HG03103 (cell line): ENCODE results near the gene PDGFC.

ENCODE experiments used
- ATAC-seq: cut with Tn5 transposase; IDR thresholded peaks from one replicate; pipeline ENCODE4 v1.9.1; 2021; ENCODE audit warnings: low read depth; ENCODE audit not compliant: unreplicated experiment

PDGFC gene

DNA sequence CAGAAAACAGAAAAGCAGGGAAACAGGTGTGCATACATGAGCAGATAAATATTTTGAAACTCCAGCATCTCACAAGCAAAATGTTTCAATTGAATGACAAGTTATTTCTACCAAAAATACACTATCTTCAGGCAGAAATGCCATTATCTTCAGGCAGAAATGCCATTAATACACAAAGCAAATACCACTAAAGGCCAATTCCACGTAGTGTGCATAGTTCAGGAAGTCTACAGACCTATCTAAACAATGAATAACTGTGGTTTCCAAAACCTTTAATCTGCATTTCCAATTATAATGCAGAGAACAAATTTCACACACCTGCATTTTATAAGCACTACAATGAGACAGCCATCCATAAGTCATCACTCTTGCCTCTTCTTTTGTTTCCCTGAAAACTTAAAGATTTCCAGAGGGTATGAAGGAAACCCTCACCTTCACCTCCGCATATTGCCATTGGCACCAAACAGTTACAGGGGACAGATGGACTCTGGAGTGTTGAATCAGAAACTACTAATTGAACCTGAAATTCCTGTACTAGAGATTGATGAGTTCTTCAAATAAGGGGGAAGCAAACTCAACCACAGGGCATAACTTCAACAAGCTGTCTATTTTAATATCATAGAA, 179.0 kb downstream of the PDGFC start:
- no peak for ATAC-seq

DNA sequence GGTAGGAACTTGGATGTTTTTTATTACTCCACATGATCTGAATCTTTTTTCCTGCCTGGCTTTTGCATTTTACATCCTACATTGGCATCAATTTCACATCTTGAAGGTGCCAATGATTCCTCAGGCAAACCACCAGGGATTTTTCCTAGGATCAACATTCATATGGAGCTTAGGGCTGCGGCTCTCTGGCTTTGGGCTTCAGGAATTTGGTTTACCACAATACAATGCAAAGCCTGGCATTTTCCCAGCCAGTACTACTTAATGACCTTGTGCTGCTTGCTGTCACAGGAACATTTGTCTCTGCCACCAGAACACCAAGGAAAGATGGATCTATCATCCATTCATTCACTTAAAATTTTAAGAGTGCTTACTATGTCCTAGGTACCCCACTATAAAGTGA, 180.7 kb downstream of the PDGFC start:
- ATAC-seq: no peak

DNA sequence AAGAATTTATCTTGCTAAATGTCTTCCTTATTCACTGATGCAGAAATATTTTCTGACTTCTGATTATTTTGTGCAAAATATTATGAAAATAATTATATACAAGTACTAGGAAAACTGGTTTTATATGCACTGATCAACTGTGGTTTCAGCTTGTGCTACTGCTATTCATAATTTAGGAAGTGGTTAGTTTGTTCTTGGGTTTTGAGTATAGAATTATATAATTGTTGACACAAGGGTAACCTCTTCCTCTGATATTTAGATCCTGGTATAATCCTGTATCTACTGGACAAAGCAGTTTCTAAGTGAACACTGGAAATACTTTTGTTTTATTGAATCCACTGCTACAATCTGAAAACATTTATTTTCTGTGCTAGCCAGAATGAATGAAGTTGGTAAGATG, 182.8 kb downstream of the PDGFC start:
- no peak for ATAC-seq

DNA sequence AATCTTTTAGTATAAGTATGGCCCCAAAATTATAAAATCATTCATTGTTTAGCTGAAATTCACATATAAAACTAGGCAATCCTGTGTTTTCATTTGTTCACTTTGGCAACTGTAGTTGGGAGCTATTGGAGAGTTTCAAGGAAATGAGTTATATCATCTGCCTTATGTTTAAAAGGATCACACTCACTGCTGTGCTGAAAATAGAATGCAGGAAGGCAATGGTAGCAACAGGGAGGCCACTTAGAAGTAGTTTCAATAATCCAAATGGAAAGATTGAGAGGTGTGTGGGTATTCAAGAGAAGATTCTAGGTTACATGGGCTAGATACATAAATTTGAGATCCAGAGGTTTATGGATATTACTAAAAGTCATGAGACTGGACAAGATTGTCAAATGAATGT, 184.9 kb downstream of the PDGFC start:
- no peak for ATAC-seq

DNA sequence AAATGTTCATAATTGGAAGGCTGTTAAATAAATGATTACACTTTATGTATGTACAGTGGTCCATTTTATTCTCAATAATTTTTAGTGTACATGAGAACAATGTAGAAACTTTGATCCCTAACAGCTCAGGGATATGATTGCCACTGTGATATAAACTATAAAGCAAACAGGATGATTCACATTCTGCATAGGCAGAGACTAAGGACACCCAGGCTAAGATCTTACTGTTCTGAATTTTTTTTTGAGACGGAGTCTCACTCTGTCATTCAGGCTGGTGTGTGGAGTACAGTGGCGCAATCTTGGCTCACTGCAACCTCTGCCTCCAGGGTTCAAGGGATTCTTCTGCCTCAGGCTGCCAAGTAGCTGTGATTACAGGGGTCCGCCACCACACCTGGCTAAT, 186.6 kb downstream of the PDGFC start:
- ATAC-seq: no peak

DNA sequence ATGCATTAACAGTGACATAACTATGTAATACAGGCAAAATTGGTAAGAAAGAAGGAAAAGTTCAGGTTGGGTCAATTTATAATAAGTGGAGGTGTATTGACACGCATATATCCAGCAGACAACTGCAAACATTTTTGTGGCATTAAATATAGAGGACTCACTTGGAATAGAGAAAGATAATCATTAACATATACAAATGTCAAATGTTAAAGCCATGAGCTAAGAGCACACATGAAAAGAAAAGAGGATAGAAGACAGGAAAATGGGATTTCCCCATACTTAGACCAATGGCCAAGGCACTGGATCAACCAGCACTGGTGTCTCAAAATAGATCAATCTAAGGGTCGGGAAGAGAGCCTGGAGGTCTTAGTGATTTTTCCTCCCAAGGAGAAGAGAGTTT, 187.6 kb downstream of the PDGFC start:
- ATAC-seq: no peak

DNA sequence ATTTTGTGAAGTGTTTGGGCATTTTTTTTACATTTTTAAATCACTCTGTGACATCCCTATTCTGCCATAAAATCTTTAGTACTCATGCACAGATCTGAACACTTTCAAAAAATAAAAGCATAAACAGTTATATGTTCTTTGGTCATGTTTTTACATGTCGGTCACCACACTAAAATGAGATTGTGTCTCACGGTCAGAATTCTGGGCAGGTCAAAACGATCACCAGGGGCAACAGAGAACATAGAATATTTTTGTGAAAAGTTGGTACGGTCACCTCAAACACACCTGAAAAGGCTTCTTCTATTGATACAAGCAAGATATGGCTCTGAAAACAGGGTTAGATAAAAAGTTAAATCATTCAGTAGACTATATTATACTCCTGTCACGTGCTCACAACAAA, 189.1 kb downstream of the PDGFC start:
- no peak for ATAC-seq

DNA sequence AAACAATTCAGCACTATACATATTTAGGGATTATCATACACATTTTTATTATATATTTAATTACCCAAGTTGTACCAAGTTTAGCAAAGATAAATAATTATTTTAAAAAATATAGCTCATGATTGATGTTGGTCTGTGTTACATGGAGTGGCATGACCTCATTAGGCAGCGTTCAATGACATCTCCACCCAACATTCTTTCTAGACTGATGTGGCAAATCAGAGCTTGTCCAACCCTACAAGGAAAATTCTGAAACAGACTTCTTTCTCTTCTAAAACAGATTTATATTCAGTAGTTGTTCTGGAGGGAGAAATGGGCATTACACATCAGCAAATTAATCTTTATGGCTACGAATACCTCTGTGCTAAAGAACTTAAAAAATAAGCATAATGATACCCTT, 189.7 kb downstream of the PDGFC start:
- no peak for ATAC-seq

DNA sequence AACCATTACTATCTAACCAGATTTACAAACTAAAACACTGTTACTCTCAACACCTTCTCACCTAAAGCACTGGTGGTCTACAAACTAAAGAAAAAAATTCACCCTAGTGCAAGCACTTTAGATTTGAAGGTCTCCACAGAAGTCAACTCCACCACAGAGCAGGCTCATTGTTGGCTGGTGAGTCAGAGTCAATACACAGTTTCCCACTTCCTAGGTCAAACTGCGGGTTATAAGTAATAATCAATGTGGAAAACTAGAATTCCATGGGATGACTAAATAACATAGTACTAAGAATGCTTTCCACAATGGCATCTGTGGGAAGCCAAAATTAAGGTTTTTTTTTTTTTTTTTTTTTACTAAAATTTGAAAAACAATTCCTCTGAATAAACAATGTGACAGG, 191.8 kb downstream of the PDGFC start:
- no peak for ATAC-seq

DNA sequence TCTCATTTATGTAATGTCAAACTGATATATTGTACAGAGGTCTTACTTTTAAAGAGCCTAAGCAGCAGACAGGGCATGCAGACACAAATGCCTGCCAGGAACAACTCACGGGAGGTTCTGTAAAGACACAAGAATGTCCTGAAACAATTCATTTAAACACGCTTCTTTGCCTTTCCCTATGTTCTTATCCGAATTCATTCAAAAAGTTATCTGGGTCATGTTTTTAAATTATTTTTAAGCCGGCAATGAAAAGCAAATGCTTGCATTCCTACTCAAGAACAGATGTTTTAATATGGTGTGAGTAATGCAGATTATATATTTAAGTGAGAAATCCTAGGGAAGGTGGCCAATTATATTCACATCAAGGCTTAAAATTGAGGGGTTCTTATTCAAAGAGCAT, 192.6 kb downstream of the PDGFC start:
- no peak for ATAC-seq

DNA sequence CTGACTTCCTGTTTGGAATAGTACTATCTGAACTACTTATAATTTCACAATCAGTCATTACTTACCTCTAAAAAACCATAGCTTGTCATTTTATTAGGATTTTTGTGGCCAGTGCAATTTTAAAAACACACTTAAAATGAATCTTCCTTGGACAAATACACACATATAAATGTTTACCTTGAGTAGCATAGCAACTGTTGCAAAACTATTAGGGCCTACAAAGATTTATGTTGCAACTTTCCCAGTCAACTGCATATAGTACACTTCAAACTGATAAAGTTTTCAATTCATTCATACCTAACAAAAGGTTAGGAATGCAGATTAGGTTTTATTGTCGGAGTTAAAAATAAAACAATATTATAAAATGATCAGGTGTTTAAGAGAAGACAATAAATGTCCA, 193.0 kb downstream of the PDGFC start:
- no peak for ATAC-seq

DNA sequence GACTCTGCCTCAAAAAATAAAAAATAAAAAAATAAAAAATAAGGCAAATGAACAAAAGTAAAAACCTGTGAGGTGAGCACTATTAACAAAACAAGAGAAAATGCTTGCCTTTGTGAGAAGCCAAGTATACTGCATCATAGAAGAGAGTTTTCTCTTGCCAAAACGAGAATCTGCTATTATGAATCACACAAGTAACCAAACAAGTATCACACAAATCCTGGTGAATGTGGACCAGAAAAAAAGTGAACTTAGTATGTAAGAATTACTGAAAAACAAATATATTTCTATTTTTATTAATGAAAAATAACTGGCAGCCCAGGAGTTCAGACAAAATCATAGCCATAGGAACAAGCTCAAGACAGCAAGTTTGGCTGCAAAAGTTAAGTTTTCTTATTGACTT, 193.5 kb downstream of the PDGFC start:
- ATAC-seq: no peak

DNA sequence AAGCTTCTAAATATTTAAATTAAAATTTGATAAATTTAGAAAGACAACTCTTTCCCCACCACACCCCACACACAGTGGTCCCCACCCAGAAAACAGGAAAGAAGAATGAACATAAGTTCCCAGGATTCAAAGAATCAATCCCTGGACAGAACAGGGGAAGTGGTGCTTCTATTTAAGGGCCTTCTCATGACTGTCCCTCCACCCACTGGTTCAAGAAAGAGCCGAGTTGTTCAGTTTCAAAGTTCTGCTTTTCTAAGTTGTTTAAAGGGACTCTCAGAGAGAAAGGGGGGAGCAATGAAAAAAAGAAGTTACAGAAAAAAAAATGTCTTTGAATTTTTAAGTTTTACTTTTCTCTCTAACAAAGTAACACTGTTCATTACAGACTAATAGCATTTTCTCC, 195.8 kb downstream of the PDGFC start:
- no peak for ATAC-seq

DNA sequence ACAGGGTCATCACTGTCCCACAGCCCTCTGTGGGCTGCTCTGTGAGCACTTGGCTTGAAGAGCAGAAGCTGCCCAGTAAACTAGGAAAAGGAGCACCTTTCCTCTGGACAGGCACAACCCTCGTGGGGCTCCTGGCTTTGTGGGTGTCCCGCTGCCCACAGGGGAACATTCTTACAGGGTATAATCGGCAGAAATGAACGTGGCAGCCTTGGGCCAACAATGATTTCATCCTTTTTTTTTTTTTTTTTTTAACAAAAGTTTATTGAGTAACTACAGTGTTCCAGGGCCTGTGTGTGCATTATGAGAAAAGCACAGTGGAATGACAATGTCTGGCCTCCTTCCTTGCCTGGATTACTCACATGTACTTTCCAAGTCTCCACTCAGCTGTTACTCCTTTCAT, 197.2 kb downstream of the PDGFC start:
- no peak for ATAC-seq

DNA sequence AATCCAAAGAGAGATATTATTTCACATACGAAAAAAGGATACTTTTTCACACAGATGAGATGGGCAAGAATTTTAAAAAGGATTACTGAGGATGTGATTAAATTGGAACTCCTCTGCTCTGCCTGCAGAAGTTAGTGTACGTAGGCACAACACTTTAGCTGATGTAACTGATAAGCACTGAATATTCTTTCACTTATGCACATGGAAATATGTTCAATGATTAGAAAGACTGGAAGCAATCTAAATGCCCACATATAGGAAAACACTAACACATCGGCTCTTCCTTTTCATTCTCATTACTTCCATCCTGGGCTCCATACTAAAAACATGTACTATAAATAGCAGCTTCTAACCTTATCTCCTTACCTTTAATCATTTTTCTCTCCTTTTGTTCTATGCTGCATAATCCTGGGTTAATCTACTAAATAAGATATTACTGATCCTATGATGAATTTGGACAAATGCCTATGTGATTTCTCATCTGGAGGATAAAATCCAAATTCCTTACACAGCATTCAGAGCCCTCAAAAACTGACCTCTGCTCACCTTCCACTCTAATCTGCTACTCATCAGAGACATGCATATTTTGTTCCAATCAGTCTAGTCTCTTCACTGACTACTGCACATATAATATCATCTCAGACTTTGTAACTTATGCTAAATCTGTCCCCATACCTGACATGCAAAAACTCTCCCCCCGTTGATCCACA, 197.8 kb downstream of the PDGFC start:
- ATAC-seq: no peak

DNA sequence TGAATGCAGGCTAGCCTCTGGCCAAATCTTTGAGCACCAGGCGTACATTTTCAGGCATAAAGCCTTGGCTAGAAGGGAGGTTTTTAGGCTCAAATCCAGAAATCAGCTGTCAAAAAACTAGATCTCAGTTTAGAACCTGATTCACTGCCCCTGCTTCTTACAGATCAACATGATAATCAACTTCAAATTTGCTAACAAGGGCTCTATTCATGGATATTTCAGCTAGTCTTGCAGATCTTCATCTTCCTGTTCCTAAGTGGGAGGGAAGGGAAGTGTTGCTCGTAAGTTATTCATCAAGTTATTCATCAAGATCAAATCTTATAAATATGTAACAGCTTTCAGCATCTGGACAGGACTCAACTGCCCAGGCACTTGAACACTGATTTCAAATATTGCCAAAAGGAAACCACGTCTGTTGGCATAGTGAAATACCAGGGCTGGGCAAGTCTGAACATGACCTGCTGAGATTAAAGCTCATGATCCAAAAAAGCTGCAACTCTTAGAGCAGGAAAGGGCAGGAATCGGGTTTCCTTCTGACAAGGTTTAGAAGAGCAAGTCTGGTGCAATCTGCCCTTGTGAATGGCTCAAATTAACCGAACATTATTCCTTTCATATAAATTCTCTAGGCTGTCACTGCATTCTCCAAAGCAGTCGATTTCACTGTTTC, 200.3 kb downstream of the PDGFC start:
- ATAC-seq: no peak

DNA sequence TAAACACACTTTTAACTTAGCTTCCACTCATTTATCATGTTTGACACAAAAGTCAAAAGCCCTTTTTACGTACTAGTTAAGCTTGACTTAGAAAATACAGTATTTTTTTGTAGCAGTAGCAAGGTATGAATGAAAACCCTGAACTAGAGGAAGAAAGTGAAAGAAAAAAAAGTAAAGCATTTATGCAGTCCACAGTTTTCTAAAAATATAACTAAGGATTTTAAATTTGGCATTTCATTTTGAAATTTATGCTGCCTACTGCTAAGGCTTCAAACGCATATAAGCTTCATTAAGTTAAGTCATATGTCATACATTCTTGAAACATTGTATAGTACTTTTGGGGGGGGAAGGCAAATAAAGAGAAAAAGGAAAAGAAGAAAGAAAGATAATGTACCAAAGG, 201.5 kb downstream of the PDGFC start:
- ATAC-seq: no peak

DNA sequence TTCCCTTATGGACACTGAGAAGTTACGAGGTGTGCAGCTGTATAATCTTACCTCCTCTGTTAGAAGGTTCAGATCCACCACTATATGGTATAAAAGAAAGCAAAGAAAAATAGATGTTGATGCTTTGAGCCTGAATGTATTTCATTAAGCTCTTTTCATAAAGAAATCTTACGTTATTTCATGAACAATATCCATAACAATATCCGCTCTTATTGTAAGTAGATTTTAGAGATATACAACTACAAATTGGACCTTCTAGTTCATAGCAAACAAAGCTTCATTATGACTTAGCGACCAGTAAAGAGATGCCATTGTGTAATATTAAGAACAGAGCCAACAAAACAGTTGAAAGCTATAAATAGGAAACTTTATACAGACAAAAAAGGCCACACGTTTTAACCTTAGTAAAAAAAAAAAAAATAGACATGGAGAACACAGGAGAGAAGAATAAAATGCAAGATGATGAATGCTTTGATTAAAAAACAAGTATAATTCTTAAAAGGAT, 203.6 kb downstream of the PDGFC start:
- ATAC-seq: no peak

DNA sequence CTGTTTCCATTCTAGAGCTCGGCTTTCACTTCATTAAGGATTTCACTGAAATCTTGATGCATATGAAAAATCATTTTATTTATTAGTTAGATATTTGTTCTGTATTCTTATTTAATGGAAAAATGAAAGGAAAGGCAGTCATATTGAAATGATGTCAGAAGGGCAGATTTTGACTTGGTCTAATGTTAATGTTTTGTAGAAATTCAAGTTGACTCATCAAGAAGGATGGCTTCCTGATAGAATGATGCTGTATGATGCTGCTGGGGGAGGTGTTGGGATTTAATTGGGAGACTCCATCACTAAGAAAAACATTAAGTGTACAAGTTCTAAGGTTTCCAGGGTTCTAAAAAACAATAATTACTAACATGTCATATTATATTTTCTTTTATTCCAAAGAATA, 204.8 kb downstream of the PDGFC start:
- no peak for ATAC-seq

DNA sequence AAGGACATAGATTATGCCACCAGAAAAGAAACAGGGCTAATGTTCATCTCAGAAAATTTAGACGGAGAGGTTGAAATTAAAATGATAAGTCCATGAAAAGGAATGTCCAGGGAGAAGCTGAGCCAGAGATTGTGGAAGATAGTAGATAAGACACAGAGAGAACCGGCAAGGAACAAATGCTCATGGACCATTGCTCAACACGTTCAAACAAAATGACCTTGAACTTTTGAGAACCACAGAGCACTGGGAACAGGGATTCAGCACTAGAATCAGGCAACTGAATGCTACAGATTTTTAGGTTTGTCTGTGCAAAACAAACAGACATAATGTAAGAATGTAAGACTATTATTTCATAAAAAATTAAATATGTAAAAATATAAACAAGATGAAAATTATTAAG, 206.3 kb downstream of the PDGFC start:
- no peak for ATAC-seq

DNA sequence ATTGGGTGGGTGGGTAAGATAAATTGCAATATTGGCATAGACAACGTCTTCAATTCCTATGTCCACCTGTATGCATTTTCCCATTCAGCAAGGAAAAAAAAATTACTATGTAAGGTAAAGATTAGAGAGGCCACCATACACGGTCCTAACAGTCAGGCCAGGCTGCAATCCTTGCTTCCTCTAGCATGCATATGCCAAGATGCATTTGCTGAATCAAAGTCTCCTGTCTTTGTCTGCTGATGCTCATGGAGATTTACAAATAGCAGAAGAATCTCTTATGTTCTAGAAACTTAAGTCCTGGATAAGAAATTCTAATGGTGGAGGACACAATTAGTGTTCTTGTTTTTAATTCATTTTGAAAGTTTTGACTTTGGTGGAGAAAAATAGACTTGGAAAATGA, 206.8 kb downstream of the PDGFC start:
- no peak for ATAC-seq

DNA sequence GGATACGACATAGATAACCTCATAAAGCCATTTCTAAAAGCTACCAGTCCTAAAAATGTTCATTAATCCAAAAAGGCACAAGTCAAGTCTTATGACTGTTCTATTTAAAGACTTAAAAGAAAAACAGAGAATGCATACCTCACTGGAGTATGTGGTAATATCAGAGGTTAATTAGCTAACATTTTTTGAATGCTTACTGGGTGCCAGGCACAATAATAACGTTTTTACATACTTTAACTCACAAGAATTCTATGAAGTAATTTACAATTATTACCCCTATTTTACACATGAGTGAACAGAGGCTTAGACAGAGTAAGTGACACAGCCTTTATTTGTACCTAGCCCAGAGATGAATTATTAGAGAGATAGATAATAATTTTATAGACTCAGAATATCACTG, 207.5 kb downstream of the PDGFC start:
- no peak for ATAC-seq
